Spleen (tissue), 7 donors: ENCODE data around the gene SSBP4.
A peak's percentile ranks its signal among the peaks of the same experiment; 100 is the strongest.

Experiments used
- CTCF ChIP-seq, 11 experiments: fragments of 200-600 bp in 7 of 11; fragments of 450-650 bp in 4 of 11; sonication (generic) in 4 of 11; IDR thresholded peaks in 8 of 11; conservative IDR thresholded peaks in 3 of 11; 1 replicate in 7 of 11; 2 replicates in 4 of 11; pipeline versions ENCODE4 v1.4.0 to v1.8.0; 2016 to 2021; ENCODE audit warnings: antibody characterized with exemption in 11 of 11, inconsistent platforms in 4 of 11, mild to moderate bottlenecking in 1 of 11
- POLR2AphosphoS5 ChIP-seq, 3 donors: sonication (generic); formaldehyde crosslinking; IDR thresholded peaks; one replicate each; pipeline ENCODE4 v1.5.1; 2017; ENCODE audit warnings: antibody characterized with exemption in 3 of 3
- donor health status: DM: no; HTN: no; CAD: no; lungs with moderate emphysema.
- donor health status: DM: no; HTN: no; CAD: no.
- donor health status: DM: no; HTN: no; CAD: no.

DNA sequence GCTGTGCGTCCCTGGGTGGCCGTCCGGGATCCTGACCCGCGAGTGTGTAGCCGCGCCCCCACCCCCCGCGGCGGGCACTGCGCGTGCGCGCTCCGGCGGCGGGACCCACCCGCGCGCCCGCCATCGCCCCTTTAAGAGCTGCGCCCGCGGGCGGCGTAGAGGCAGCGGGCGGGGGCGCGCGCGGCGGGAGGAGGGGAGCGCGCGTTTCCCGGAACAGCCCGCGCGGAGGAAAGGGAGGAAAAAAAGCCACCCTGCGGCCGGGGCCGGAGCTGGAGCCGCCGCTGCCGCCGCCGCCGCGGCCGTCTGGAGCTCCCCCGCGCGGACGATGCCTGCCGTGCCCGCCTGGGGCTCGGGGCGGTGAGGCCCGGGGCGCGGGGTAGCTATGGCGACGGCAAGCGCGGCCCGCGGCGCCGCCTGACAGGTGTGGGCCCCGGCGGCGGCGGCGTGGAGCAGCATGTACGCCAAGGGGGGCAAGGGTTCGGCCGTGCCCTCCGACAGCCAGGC, at the start of gene SSBP4:
- TF ChIP-seq CTCF (IDR thresholded peaks at IDR 0.05 in 8 of 11, conservative IDR thresholded peaks at IDR 0.05 in 3 of 11) (peak in 6 of 11 experiments; percentile 14 to 57 (median 48)), POLR2AphosphoS5 (IDR thresholded peaks at IDR 0.05) (peak; percentile 41 to 78 (median 75))
